A673 (cell line): ENCODE measurements around the gene GALK1.

Experiments used
- EZH2 ChIP-seq: fragments of 200-600 bp; sonication (generic); IDR thresholded peaks from 2 replicates; pipeline ENCODE4 v1.6.1; 2017; ENCODE audit warnings: borderline replicate concordance, low read depth, mild to moderate bottlenecking, mixed read lengths, antibody characterized with exemption, low read length; ENCODE audit not compliant: poor library complexity, severe bottlenecking
- TF ChIP-seq, protein P1 (sequence below): fragments of 300-800, 200-600 bp; sonication (generic); conservative IDR thresholded peaks from 2 replicates; pipeline ENCODE4 v1.5.1; 2017; ENCODE audit warnings: low read depth, mild to moderate bottlenecking, antibody characterized with exemption, low read length, moderate library complexity, mixed read lengths

DNA sequence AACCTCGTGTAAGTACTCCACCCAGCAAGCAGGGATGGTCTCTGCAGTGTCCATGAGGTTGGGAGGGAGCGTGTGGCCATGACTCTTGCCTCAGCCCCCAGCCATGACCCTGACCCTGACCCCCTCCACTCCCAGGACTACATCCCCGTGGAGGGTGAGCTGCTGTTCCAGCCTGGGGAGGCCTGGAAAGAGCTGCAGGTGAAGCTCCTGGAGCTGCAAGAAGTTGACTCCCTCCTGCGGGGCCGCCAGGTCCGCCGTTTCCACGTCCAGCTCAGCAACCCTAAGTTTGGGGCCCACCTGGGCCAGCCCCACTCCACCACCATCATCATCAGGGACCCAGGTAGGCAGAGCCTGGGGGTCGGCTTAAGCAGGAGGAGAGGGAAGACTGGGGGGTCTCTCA, 16.3 kb downstream of the GALK1 start:
- TF ChIP-seq, protein P1, sequence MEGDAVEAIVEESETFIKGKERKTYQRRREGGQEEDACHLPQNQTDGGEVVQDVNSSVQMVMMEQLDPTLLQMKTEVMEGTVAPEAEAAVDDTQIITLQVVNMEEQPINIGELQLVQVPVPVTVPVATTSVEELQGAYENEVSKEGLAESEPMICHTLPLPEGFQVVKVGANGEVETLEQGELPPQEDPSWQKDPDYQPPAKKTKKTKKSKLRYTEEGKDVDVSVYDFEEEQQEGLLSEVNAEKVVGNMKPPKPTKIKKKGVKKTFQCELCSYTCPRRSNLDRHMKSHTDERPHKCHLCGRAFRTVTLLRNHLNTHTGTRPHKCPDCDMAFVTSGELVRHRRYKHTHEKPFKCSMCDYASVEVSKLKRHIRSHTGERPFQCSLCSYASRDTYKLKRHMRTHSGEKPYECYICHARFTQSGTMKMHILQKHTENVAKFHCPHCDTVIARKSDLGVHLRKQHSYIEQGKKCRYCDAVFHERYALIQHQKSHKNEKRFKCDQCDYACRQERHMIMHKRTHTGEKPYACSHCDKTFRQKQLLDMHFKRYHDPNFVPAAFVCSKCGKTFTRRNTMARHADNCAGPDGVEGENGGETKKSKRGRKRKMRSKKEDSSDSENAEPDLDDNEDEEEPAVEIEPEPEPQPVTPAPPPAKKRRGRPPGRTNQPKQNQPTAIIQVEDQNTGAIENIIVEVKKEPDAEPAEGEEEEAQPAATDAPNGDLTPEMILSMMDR: no peak
- no peak for TF ChIP-seq EZH2
